HG02970 (cell line): ENCODE measurements around the gene TTLL11.

Experiments used
- ATAC-seq: cut with Tn5 transposase; IDR thresholded peaks from one replicate; pipeline ENCODE4 v1.9.1; 2021; ENCODE audit warnings: mild to moderate bottlenecking, moderate library complexity, moderate number of reproducible peaks; ENCODE audit not compliant: unreplicated experiment, low FRiP score

TTLL11 gene

GRCh38 chr9:121862371-121863332, 230.5 kb downstream of the TTLL11 start:
- ATAC-seq = no peak

DNA sequence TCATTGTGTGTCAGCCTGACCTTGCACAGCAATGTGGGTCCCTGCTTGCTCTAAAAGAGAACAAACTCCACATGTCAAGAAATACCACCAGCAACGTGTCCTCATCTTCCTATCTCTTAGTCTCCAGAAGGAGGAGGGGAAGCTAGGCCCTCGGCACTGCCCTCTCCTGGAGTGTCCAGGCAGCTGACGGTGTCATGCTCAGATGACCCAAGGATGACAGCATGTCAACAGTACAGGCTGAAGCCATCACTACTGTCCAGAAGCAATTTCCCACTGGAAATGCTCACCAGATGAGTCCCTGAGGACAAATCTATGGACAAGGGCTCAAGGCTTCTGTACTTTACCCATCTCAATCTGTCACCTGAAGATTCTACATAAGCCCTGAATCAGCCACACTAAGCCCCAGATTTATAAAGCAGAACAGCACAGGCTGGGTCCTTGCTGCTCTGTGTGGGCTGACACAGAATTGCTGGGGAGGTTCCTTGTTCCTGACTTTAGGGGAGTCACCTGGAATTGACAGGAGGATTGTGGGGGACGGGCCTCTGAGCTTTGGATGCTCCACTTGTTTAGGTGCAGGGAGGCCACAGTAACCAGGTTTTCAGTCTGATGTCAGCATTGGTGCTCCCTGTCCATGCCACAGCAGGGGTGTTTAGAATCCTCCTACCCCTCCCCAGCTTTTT, 231.5 kb downstream of the TTLL11 start:
- no peak for ATAC-seq

GRCh38 chr9:121860744-121861143, 232.4 kb downstream of the TTLL11 start:
- no peak for ATAC-seq

- no peak for ATAC-seq
These were observed 232.9 kb downstream of the TTLL11 start for GRCh38 chr9:121860213-121860612.

DNA sequence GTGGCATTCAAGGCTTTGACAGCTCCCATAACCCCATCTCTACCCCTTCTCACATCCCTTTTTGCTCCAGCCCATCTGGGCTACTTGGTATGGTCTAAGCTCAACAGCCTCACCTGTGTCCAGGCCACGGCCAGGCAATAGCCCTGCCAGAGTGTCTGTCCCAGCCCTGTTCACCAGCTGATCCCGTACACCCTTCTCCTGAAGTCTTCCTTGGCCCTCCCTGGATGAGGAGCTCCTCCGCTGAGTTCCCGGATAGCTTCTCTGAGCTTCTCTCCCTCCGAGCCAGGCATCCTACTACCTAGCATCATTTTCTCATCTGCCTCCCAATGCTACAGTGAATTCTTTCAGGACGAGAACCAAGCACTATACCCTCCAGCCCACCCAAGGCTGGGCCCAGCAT, 233.5 kb downstream of the TTLL11 start:
- ATAC-seq = no peak

DNA sequence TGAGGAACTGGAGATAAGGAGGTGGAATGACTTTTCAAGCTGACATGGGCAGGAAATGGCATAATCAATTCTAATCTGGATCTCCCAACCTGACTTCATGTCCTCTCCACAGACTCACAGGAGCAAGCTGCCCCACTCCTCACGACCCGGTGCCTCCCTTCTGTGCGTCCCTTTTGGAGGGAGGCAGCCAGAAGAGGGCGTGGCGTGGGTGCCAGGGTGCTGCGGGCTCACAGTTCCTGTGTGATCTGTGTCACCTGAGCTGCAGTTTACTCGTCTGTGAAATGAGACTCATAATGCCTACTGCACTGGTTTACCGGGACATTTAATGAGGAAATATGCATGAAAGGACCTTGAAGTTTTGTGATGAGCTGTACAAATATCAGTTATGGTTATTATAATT, 234.3 kb downstream of the TTLL11 start:
- ATAC-seq = no peak

- ATAC-seq = no peak
These were observed 235.2 kb downstream of the TTLL11 start for GRCh38 chr9:121857928-121858327.

GRCh38 chr9:121855476-121855875, 237.6 kb downstream of the TTLL11 start:
- ATAC-seq = no peak

DNA sequence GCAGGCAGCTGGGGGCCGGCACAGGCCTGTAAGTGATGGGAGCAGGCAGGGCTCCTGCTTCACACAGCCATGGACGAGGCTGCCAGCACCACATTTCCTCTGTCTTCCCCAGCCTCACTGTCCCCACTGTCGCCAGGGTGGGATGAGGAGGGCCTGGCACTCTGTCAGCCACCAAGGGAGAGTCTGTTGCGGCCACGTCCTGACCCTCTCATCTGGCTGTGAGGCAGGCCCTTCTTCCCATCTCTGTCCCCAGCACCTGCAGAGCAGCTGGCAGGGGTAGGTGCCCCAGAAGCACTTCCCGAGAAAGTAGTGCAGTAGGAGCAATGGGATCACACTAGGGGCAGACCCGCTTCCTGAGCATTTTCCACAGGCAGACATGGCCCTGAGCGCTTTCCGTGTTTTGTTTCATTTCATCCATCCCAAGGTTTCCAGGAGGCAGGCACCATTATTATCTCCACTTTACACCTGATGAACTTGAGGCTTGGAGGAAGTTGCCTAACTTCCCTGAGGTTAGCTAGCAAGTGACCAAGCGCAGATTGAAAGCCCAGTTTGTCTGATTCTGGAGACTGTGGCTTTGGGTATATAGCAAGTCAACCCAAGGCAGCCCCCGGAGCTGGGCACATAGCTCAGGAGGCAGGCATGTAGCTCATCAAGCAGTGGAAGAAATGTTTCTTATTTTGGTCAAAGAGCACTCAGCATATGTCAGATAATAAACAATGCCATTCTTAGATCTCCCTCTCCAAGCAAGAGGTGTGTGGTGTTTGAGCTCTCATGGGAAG, 239.3 kb downstream of the TTLL11 start:
- no peak for ATAC-seq

GRCh38 chr9:121852651-121853616, 240.2 kb downstream of the TTLL11 start:
- ATAC-seq = no peak

DNA sequence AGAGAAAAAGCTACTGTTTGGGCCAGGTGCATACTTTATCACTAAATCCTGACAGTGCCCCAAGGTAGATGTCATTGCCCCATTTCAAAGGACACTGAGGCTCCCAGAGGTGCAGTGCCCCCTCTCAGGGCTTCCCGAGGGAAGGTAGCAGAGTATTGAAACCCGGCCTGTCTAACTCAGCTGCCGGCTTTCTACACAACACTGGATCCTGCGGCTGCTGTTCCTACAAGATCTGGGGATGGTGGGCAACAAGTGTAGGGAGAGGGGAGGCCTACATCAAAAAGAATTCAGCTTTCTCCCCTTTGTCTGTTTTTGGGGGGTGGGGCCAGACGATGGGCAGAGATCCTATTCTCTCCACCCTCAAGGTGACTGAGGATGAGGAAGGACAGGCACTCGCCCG, 240.9 kb downstream of the TTLL11 start:
- ATAC-seq = no peak

- ATAC-seq = no peak
These were observed 241.4 kb downstream of the TTLL11 start for GRCh38 chr9:121851641-121852091.

DNA sequence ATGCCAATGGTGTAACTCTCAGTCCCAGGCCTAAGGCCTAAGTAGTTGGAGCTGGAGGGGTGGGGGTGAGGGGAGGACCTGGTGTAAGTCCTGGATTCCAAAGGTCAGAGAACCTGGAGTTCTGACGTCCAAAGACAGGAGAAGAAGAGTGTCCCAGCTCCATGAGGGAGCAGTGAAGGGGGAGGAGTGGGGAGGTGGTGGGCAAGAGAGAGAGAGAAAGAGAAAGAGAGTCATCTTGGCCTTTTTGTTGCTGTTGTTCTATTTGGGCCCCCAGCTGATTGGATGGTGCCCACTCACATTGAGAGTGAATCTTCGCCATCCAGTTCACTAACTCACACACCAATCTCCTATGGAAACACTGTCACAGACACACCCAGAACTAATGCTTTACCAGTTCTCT, 242.7 kb downstream of the TTLL11 start:
- ATAC-seq = no peak

DNA sequence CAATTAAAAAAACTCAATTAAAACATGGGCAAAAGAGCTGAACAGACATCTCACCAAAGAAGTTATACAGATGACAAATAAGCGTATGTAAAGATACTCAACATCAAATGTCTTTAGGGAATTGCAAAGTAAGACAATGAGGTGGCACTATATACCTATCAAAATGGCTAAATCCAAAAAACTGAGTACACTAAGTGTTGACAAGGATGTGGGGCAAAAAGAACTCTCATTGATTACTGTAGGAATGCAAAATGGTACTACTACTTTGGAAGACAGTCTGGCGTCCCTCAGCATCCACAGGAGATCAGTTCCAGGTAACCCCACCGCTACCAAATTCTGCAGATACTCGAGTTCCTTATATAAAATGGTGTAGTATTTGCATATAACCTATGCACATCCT, 243.6 kb downstream of the TTLL11 start:
- no peak for ATAC-seq

GRCh38 chr9:121844562-121844961, 248.5 kb downstream of the TTLL11 start:
- ATAC-seq = no peak

DNA sequence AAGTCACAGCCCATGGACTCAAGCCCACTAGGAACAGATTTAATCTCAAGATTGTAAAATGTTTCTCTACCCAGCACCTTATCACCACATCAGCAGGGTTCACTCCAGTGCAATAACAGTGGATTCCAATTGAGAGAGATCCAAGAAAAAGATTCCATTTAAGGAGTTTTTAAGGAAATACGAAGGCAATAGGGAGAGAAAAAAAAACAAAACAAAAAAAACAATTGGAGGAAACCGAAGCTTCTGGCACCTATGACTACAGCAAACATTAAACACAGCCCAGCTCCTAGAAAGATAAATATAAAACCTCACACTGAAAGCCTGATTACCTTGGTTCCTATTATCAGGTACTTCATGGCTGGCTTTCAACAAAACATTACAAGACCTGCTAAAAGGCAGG, 249.0 kb downstream of the TTLL11 start:
- ATAC-seq = no peak

GRCh38 chr9:121842612-121842978, 250.5 kb downstream of the TTLL11 start:
- no peak for ATAC-seq

DNA sequence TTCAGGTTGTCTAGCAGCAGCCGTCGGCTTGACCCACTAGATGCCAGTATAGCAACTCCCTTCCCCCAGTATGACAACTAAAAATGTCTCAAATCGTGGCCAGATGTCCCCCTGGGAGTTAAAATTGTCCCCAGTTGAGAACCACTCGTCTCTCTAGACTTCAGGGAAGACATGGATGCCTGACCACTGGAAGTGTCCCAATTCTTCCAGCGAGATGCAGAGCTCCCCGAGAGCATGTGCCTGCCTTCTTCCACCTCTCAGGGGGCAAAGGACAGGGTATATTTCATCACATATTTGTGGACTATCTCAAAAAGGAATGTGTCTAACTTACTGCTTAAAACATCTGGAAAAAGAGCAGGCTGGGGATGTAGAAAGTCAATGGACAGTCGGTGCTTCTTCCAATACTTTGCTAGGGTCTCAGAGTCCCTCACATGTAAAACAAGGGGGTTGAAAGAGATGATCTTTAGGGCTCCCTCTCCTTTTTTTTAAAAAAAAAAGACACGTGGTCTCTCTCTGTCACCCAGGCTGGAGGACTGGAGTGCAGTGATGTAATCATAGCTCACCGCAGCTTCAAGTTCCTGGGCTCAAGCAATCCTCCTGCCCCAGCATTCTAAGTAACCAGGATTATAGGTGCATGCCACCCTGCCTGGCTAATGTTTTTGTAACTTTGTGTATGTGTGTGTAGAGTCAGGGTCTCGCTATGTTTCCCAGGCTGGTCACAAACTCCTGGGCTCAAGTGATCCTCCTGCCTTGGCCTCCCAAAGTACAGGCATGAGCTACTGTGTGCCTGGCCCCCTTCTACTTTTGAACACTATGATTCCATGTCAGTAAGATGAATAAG, 251.1 kb downstream of the TTLL11 start:
- no peak for ATAC-seq
